Naive thymus-derived CD4-positive, alpha-beta T cell (primary cell): Measurements from ENCODE around the gene ACTR5. TPM values are rescaled to one million over a fixed set of nuclear protein-coding genes. Genes with fewer than 3 reads are reported as not detected.
A peak's percentile ranks its signal among the peaks of the same experiment; 100 is the strongest.

Experiments
- ATAC-seq: fragments of 150-1000 bp; cut with Tn5 transposase; 2 replicates; pipeline ENCODE4 v1.10.0; 2021; ENCODE audit warnings: mild to moderate bottlenecking, moderate library complexity
- CTCF ChIA-PET: fragments of 350-600 bp; sonication (Branson Sonifier 250); formaldehyde crosslinking; loops from one replicate; lab custom pipeline; 2021; ENCODE audit warnings: antibody characterized with exemption; lab: Charles Lee
- POLR2A ChIA-PET: fragments of 350-600 bp; sonication (Branson Sonifier 250); formaldehyde crosslinking; loops from one replicate; lab custom pipeline; 2021; ENCODE audit warnings: antibody characterized with exemption, inconsistent platforms; lab: Charles Lee
- DNase-seq, 9 donors: peaks; one replicate each; pipeline versions ENCODE4 v3.0.0 to v3.0.0-alpha.2; 2020 to 2022; ENCODE audit warnings: mixed read lengths in 1 of 9
- H3K27ac ChIP-seq: one replicate; pipeline ENCODE4 v1.7.0; 2013; ENCODE audit warnings: mild to moderate bottlenecking, low read depth, low read length, moderate library complexity
- H3K27me3 ChIP-seq, 2 donors: one replicate each; pipeline ENCODE4 v1.7.0; 2013; ENCODE audit warnings: low read length in 2 of 2, mild to moderate bottlenecking in 2 of 2, moderate library complexity in 2 of 2; ENCODE audit not compliant: control insufficient read depth in 2 of 2, insufficient read depth in 2 of 2
- H3K36me3 ChIP-seq, 3 experiments: 1 replicate in 2 of 3; 2 replicates in 1 of 3; pipeline ENCODE4 v1.7.0; 2013; ENCODE audit warnings: low read length in 3 of 3, mild to moderate bottlenecking in 3 of 3, moderate library complexity in 1 of 3; ENCODE audit not compliant: insufficient read depth in 3 of 3, control insufficient read depth in 2 of 3
- H3K4me1 ChIP-seq, 2 donors: one replicate each; pipeline ENCODE4 v1.7.0; 2013; ENCODE audit warnings: low read length in 2 of 2, mild to moderate bottlenecking in 2 of 2, moderate library complexity in 1 of 2; ENCODE audit not compliant: control insufficient read depth in 2 of 2, insufficient read depth in 2 of 2
- H3K4me3 ChIP-seq: 2 replicates; pipeline ENCODE4 v1.7.0; 2013; ENCODE audit warnings: mild to moderate bottlenecking, low read length
- H3K9me3 ChIP-seq, 3 experiments: 1 replicate in 2 of 3; 2 replicates in 1 of 3; pipeline ENCODE4 v1.7.0; 2013; ENCODE audit warnings: low read length in 3 of 3; ENCODE audit not compliant: control insufficient read depth in 2 of 3
- H3K27ac Mint-ChIP-seq, 9 donors: one replicate each; pipeline ENCODE4 v1.8.0; 2020 to 2022; ENCODE audit warnings: mixed read lengths in 9 of 9, mild to moderate bottlenecking in 8 of 9, moderate library complexity in 5 of 9, inconsistent platforms in 2 of 9
- H3K27me3 Mint-ChIP-seq, 5 donors: one replicate each; pipeline ENCODE4 v1.8.0; 2021 to 2022; ENCODE audit warnings: mixed read lengths in 5 of 5, mild to moderate bottlenecking in 1 of 5
- H3K36me3 Mint-ChIP-seq, 5 donors: one replicate each; pipeline ENCODE4 v1.8.0; 2020 to 2022; ENCODE audit warnings: mixed read lengths in 5 of 5, mild to moderate bottlenecking in 3 of 5, inconsistent platforms in 1 of 5
- H3K4me1 Mint-ChIP-seq, 7 donors: one replicate each; pipeline ENCODE4 v1.8.0; 2020 to 2022; ENCODE audit warnings: mixed read lengths in 7 of 7, mild to moderate bottlenecking in 3 of 7, inconsistent platforms in 1 of 7
- H3K4me3 Mint-ChIP-seq, 10 donors: one replicate each; pipeline ENCODE4 v1.8.0; 2020 to 2022; ENCODE audit warnings: mild to moderate bottlenecking in 10 of 10, mixed read lengths in 10 of 10, moderate library complexity in 6 of 10, inconsistent platforms in 2 of 10
- H3K9me3 Mint-ChIP-seq, 11 donors: one replicate each; pipeline ENCODE4 v1.8.0; 2020 to 2022; ENCODE audit warnings: mixed read lengths in 11 of 11, mild to moderate bottlenecking in 4 of 11, inconsistent platforms in 1 of 11, moderate library complexity in 1 of 11
- intact Hi-C, 2 donors: fragments of 100-400 bp; cut with micrococcal nuclease; formaldehyde crosslinking; loops; one replicate each; pipeline ENCODE4 v1.15.1; 2023
- polyA plus RNA-seq, 2 donors: library from polyadenylated mRNA; unstranded; fragments of 300-500 nt; fragmentation: Illumina TruSeq; gene quantifications; one replicate each; pipeline ENCODE4 v1.2.3, GENCODE V29; 2021
- total RNA-seq, 6 experiments: library from RNA in 5 of 6; stranded (reverse) in 5 of 6; gene quantifications; 1 replicate in 5 of 6; 2 replicates in 1 of 6; pipeline ENCODE4 v1.2.3 and lab custom pipeline; 2021 to 2026

ACTR5 gene
- total and polyA plus RNA-seq, 7 experiments from 2014 or later, result 8.9 to 20.8 (median 15.1) TPM

DNA sequence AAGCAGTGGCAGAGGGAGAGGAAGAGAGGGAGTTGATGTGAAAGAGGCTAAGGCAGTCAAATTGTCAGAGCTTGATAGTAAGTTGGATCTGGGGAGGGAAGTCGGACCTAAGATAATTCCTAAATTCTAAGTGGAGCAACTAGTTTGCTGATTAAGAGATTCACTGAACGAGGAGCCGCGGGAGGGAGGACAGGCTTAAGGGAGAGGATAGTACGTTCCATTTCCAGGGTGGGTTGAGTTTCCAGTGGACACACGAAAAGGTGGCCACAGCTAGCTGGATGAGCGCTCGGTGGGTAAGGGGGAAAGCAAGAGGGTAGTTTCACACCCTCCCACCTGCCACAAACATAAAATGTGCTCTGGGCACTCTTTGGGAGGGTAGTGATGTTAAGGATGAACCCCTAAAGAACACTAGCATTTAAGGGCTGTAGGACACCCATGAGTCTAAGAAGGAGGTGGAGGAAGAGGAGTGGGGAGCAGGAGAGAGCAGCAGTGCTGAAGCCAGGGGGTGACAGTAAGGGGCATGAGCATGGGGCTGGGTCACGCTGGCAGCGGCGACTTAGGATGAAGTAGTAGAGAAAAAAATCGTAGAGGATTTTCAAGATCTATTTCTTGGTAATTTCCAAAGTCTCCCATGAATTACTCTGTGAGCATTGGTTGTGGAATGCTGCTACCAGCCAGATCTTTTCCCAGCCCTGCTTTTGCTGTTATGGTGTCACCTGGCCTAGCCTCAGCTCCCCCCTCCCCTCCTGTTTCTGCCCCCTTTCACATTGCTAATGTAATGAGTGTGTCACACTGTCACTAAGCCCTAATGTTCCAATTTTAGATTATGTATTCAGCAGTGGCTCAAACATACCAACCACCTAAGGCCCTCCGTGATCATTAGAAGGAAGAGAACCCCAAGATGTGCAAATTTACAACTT lies 21.4 kb downstream of the ACTR5 start:
- POLR2A ChIA-PET, result no interaction called here

DNA sequence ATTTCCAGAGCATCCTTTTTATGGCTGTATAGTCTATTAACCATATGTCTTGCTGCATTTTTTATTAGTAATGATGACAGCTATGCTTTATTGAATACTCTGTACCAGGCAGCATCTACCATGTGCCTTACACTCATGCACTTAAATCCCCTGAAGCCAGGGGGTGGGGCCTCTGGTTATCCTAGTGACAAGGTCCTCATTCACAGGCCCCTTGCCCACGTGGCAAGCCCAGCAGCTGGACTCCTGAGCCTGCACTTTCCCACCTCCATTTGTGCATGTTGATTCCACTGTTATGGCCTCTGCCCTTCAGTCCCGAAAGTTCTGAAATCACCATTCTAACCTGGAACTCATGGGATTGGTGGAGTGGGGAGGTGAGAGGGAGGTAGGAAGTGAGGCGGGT lies 22.3 kb downstream of the ACTR5 start:
- POLR2A ChIA-PET, result no interaction called here
- Mint-ChIP-seq H3K27ac (no peak overlapping the region), H3K9me3 (peaks cover 0 to 17% (median 9%) of the 10 kb centered on the region in 11 donors), H3K27me3 (no peaks in the 10 kb centered on the region), H3K4me3 (no peak overlapping the region), H3K4me1 (peaks cover 0 to 3% (median 0%) of the 10 kb centered on the region in 7 donors), H3K36me3 (peaks cover 36 to 73% (median 59%) of the 10 kb centered on the region in 5 donors)
- CTCF ChIA-PET, result no interaction called here
- ATAC-seq (no peak), DNase-seq (no peak)
- Histone ChIP-seq H3K9me3 (no peaks in the 10 kb centered on the region), H3K27me3 (no peaks in the 10 kb centered on the region), H3K27ac (no peak overlapping the region), H3K4me3 (no peak overlapping the region), H3K36me3 (peaks cover 3 to 79% (median 5%) of the 10 kb centered on the region in 3 experiments), H3K4me1 (no peaks in the 10 kb centered on the region)
- intact Hi-C loops, result no loop called here

More for the DNA sequence above, 21.4 kb downstream of the ACTR5 start:
- Mint-ChIP-seq H3K4me1 (peaks cover 0 to 9% (median 0%) of the 10 kb centered on the region in 7 donors), H3K9me3 (peaks cover 0 to 17% (median 9%) of the 10 kb centered on the region in 11 donors), H3K4me3 (no peak overlapping the region), H3K36me3 (peaks cover 36 to 76% (median 59%) of the 10 kb centered on the region in 5 donors), H3K27ac (peak overlapping the region in 5 of 9 donors; percentile 8 to 74 (median 40)), H3K27me3 (no peaks in the 10 kb centered on the region)
- Histone ChIP-seq H3K27me3 (no peaks in the 10 kb centered on the region), H3K9me3 (no peaks in the 10 kb centered on the region), H3K4me1 (no peaks in the 10 kb centered on the region), H3K36me3 (peaks cover 3 to 86% (median 5%) of the 10 kb centered on the region in 3 experiments), H3K27ac (no peak overlapping the region), H3K4me3 (no peak overlapping the region)
- CTCF ChIA-PET, result interaction anchor here (0.7 kb wide), 1 partner anchor 112 kb away, joined by 3 read pairs; no protein-coding TSS in a partner anchor
- intact Hi-C loops, result loop anchor here in 1 of 2 donors (5.0 kb wide), 1 partner anchor 38 kb away; the partner anchor contains the start of gene PPP1R16B
- no peak for ATAC-seq
- DNase-seq, result no peak

DNA sequence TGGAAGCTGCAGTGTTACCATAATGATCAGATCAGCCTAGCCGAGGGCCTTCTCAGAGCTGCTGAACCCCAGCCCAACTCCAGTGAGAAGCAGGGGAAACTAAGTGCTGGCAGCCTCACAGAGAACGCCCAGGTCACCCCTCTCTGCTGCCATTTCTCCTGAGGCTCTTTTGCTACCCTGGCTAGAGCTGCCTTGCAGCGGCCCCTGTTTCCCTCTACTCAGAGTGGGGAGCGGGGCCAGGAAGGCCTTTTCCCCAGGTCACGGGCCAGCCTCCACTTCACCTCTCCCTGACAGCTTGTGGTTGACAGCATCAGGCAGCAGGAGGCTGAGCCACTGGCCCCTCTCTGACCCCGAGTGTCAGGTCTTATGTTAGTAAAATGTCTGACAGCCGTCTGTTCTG lies 22.7 kb downstream of the ACTR5 start:
- Mint-ChIP-seq H3K27ac (peak overlapping the region in 2 of 9 donors; percentile 23 to 51), H3K27me3 (no peaks in the 10 kb centered on the region), H3K4me3 (no peak overlapping the region), H3K4me1 (peaks cover 0 to 3% (median 0%) of the 10 kb centered on the region in 7 donors), H3K9me3 (peaks cover 0 to 17% (median 9%) of the 10 kb centered on the region in 11 donors), H3K36me3 (peaks cover 36 to 69% (median 55%) of the 10 kb centered on the region in 5 donors)
- ChIA-PET POLR2A (no interaction called here), CTCF (no interaction called here)
- Histone ChIP-seq H3K4me1 (no peaks in the 10 kb centered on the region), H3K9me3 (no peaks in the 10 kb centered on the region), H3K4me3 (no peak overlapping the region), H3K27me3 (no peaks in the 10 kb centered on the region), H3K27ac (no peak overlapping the region), H3K36me3 (peaks cover 3 to 75% (median 5%) of the 10 kb centered on the region in 3 experiments)
- ATAC-seq (no peak), DNase-seq (no peak)
- intact Hi-C loops, result no loop called here

- ATAC-seq (no peak), DNase-seq (no peak)
- Histone ChIP-seq H3K4me1 (no peaks in the 10 kb centered on the region), H3K27me3 (no peaks in the 10 kb centered on the region), H3K36me3 (peaks cover 3 to 68% (median 5%) of the 10 kb centered on the region in 3 experiments), H3K4me3 (no peak overlapping the region), H3K9me3 (no peaks in the 10 kb centered on the region), H3K27ac (no peak overlapping the region)
- Mint-ChIP-seq H3K9me3 (peaks cover 0 to 17% (median 9%) of the 10 kb centered on the region in 11 donors), H3K36me3 (peaks cover 36 to 62% (median 49%) of the 10 kb centered on the region in 5 donors), H3K27me3 (no peaks in the 10 kb centered on the region), H3K27ac (peak overlapping the region in 3 of 9 donors; percentile 23 to 51 (median 46)), H3K4me1 (peaks cover 0 to 8% (median 0%) of the 10 kb centered on the region in 7 donors), H3K4me3 (no peak overlapping the region)
- CTCF ChIA-PET, result no interaction called here
- POLR2A ChIA-PET, result no interaction called here
- intact Hi-C loops, result no loop called here
These were observed 23.4 kb downstream of the ACTR5 start for GRCh38 chr20:38771621-38772020.

- H3K27ac Mint-ChIP-seq, result no peak overlapping the region
These were observed 25.9 kb downstream of the ACTR5 start for GRCh38 chr20:38774167-38774566.

DNA sequence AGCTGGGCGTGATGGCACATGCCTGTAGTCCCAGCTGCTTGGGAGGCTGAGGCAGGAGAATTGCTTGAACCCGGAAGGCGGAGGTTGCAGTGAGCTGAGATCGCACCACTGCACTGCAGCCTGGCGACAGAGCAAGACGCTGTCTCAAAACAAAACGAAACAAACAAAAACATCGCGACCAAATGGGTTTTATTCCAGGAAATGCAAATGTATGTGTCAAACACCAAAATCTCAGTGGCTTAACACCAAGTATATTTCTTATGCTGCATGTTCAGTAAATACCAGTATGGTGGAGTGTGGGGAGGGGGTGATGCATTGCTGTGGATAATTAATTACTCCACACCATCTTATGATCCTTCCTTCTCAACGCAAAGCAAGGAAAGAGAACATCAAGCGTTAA lies 28.1 kb downstream of the ACTR5 start:
- CTCF ChIA-PET, result interaction anchor here (1.4 kb wide), 1 partner anchor 116 kb away, joined by 5 read pairs; no protein-coding TSS in a partner anchor
- Mint-ChIP-seq H3K4me1 (peaks cover 0 to 13% (median 5%) of the 10 kb centered on the region in 7 donors), H3K4me3 (peak overlapping the region in 1 of 10 donors; percentile 12), H3K27me3 (no peaks in the 10 kb centered on the region), H3K9me3 (peaks cover 0 to 17% (median 9%) of the 10 kb centered on the region in 11 donors), H3K36me3 (peaks cover 22 to 40% (median 34%) of the 10 kb centered on the region in 5 donors), H3K27ac (peak overlapping the region in 2 of 9 donors; percentile 38 to 47)
- no peak overlapping the region for H3K4me3 ChIP-seq
- H3K36me3 ChIP-seq, result peaks cover 3 to 28% (median 5%) of the 10 kb centered on the region in 3 experiments
- H3K9me3 ChIP-seq, result no peaks in the 10 kb centered on the region
- no peaks in the 10 kb centered on the region for H3K27me3 ChIP-seq
- no peak overlapping the region for H3K27ac ChIP-seq
- peak; percentile 58 for ATAC-seq
- intact Hi-C loops, result no loop called here
- no peaks in the 10 kb centered on the region for H3K4me1 ChIP-seq
- DNase-seq, result no peak
- POLR2A ChIA-PET, result interaction anchor here (0.7 kb wide), 1 partner anchor 110 kb away, joined by 3 read pairs; no protein-coding TSS in a partner anchor

More at GRCh38 chr20:38774167-38774566, 25.9 kb downstream of the ACTR5 start:
- Histone ChIP-seq H3K36me3 (peaks cover 3 to 47% (median 5%) of the 10 kb centered on the region in 3 experiments), H3K4me3 (no peak overlapping the region), H3K27me3 (no peaks in the 10 kb centered on the region), H3K27ac (no peak overlapping the region), H3K4me1 (no peaks in the 10 kb centered on the region), H3K9me3 (no peaks in the 10 kb centered on the region)
- Mint-ChIP-seq H3K9me3 (peaks cover 0 to 17% (median 9%) of the 10 kb centered on the region in 11 donors), H3K36me3 (peaks cover 25 to 49% (median 41%) of the 10 kb centered on the region in 5 donors), H3K4me1 (peaks cover 0 to 8% (median 0%) of the 10 kb centered on the region in 7 donors), H3K4me3 (no peak overlapping the region), H3K27me3 (no peaks in the 10 kb centered on the region)
- ChIA-PET POLR2A (no interaction called here), CTCF (no interaction called here)
- intact Hi-C loops, result no loop called here
- ATAC-seq (no peak), DNase-seq (no peak)
